Non-pigmented ciliary epithelial cell (primary cell): ENCODE measurements around the gene LSAMP.
A peak's percentile ranks its signal among the peaks of the same experiment; 100 is the strongest.

Experiments used
- DNase-seq: peaks from one replicate; pipeline ENCODE4 v3.0.0-alpha.2; 2010; ENCODE audit warnings: low read depth

LSAMP gene

DNA sequence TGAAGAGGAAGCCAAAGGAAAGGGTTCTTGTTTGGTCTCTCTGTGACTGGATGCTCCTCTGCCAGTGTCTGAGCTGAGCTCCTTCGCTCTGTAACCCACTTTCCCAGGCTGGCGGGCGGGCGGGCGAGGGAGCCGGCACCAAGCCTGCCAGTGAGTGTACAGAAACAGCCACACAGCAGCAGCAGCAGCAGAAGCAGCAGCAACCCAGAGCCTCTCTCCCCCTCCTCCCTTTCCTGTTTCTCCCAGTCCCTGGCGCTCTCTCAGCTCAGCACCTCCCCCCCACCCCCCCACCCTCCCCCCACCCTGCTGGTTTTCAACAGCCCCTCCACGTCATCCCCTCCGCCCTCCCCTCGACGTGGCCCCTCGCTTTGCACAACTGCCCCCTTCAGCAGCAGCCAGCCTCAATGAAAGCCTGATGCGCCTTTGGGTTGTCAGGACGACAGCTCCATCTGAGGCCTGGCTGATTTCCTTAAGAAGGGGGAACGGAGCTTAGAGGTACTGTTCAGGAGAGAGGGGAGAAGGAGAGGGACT is at the start of gene LSAMP:
TSS of gene LSAMP (minus strand) at position 177 of the 531 bp plus-strand sequence.
- no peak for DNase-seq

DNA sequence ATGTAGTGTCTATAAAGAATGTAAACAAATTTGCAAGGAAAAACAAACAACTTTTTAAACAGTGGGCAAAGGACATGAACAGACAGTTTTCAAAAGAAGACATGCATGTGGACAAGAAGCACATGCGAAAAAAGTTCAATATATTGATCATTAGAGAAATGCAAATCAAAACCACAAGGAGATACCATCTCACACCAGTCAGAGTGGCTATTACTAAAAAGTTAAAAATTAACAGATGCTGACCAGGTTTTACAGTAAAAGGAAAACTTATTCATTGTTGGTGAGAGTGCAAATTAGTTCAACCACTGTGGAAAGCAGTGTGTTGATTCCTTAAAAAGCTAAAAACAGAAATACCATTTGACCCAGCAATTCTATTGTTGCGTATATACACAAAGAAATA is 47.1 kb upstream of the LSAMP start:
- no peak for DNase-seq

- DNase-seq: no peak
Observed at GRCh38 chr3:116483135-116483534, 37.8 kb upstream of the LSAMP start.

- DNase-seq: no peak
Observed at GRCh38 chr3:116476691-116477090, 31.4 kb upstream of the LSAMP start.

DNA sequence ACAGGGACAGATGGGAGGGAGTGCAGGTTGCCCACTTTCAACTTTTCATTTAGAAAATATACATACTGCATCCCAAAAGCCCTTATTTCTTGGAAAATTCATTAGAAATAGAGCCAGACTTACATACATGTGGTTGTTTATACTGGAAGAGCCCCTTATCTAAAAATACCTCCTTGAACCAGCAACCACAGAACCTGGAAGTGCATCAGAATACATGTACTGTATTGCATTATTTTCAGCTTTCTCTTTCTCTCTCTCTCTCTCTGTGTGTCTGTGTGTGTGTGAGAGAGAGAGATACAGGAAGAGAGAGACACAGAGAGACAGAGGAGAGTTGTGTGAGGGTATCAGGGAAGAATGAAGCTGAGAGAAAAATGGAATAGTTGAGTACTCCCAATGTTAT is 29.5 kb upstream of the LSAMP start:
- DNase-seq: no peak

DNA sequence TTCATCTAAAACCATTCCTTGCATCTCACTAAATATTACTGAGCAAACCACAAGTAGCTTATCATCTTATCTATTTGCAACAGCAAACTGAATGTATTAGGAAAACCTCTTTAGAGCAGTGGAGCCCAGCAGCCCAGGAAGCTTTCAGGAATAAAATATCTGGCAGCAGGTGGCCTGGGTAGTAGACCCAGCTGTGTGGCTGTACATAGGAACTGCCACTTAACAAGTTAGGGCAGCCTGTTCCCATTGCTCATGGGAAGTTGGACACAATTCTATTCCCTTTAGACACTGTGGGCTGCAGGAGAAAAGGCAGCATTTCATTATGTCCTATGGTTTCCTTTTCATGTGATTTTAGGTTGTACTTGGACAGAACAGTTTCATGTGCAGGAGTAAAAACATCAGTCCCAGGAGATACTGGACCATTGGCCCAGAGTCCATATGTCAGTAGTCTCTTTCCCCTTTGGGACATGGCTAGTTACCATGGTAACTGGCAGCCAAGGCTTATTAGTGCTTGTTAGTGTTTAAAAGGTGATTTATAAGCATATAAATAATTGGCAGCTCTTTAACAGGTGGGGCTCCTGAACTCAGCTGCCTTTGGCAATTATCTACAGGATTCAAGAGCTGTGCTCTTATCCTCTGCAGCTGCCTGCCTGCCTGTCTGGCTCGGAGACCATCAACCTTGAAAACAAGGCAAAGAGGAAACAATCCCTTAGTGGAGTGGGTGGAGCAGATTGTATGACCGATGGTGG is 28.9 kb upstream of the LSAMP start:
- no peak for DNase-seq

GRCh38 chr3:116473602-116474001 is 28.3 kb upstream of the LSAMP start:
- DNase-seq: peak; percentile 14

GRCh38 chr3:116470605-116471197 is 25.4 kb upstream of the LSAMP start:
- DNase-seq: no peak

- no peak for DNase-seq
Observed at GRCh38 chr3:116469546-116469945, 24.3 kb upstream of the LSAMP start.

DNA sequence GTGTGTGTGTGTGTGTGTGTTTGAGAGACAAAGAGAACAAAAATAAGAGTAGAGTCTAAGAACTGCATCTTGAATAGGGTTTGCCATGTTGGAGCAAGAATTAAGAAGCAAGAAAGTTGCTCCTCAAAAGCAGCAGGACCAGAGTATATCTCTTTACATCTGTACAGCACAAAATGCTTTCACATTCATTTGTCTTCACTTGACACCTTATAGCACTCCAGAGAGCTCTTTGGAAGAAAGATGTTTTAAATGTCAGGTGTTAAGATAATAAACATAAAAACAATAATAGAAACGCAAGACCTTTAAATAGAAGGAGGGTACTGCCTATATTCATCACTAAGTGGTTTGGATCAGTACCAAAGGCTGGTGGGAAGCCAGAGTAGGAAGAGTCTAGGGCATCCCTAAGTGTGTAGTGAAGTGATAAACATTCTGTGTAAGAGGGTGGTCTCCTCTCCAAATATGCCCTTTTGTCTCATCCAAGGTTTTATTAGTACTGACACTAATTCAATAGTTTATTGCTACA is 19.1 kb upstream of the LSAMP start:
- no peak for DNase-seq

- no peak for DNase-seq
Observed at GRCh38 chr3:116453666-116454346, 8.5 kb upstream of the LSAMP start.

GRCh38 chr3:116449546-116450350 is 4.5 kb upstream of the LSAMP start:
- DNase-seq: no peak

DNA sequence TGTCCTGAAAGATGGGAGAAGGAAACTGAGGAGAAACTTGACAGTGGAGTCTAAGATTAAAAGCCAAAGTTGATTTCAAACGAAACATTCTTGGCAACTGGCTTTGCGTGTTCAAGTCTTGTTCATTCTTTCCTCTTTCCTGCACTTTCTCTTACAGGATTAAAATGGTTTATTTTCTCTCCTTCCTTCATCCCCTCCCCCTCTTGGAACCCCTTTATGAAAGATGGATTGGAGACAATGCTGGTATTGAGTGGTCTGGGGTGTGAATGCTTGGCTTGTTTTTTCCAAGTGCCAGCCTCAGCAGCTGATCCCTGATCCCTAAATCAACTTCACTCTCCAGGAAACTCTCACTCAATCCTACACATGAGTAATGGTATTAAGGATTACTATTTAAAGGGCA is 703 bp upstream of the LSAMP start:
- DNase-seq: no peak

DNA sequence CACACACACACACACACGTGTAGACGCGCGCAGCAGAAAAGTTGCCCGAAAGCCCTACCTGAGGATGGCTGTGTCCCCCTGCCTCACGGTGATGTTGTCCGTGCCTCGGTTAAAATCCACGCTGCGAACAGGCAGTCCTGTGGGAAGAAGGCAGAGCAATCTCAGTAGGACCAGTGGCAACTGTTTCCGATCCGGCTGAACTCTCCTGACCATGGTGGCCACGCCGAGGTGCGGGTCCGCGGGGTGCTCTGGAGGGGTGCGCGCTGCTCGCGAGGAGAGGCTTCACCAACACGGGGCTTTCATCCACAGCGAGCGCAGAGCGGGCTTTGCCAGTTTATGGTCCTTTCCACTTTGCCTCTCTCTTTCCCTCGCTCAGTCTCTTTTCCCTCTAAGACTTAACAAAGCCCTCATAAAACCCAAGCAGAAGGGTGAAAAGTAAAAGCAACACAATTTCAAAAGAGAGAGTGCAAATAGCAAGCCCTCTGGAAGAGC is 422 bp downstream of the LSAMP start:
- DNase-seq: no peak

DNA sequence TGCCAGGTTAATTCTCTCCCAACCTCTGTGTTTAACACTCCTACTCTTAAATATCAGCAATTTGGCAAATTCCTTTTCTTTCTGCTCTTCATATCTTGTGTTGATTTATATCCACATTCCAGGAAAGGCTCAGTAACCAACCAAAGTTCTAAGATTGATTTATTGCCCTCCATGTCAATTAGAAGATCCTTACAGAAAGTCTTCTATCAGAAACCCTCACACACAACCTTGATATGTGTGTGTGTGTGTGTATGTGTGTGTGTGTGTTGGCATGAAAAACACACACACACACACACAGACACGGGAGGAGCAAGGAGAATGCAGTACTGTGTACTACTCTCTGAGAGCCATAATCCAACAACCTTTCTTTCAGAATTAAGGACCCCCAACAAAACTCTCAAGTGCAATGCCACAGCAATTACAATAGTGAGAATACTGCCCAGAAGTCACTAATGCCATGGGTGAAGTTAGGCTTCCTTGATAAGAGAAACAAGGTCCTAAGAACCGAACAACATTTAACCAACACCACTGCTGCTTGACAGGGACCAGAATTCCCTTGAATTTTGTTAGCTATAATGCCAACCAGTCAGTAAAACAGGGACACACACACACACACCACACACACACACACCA is 1.1 kb downstream of the LSAMP start:
- no peak for DNase-seq

DNA sequence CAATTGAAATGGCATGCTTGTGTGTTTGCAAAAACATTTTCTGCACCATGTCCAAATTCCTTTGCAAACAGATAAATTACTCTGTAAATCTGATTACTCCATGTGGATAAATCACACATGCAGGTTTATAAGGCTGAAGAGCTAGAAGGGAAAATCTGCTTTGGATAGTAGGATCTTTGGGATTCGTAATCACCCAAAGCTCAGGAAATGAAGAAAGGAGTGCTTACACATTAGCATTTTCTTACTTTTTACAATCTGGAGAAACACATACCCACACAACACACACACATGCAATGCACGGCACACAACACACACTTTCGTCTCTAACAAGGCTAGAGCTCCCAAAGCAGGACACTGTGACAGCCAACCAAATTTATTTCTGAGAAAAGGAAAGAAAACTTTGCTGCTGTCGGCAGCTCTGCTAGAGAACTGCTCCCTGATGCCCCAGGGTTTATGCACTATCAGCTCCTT is 2.1 kb downstream of the LSAMP start:
- DNase-seq: no peak

GRCh38 chr3:116442331-116443021 is 2.8 kb downstream of the LSAMP start:
- no peak for DNase-seq

DNA sequence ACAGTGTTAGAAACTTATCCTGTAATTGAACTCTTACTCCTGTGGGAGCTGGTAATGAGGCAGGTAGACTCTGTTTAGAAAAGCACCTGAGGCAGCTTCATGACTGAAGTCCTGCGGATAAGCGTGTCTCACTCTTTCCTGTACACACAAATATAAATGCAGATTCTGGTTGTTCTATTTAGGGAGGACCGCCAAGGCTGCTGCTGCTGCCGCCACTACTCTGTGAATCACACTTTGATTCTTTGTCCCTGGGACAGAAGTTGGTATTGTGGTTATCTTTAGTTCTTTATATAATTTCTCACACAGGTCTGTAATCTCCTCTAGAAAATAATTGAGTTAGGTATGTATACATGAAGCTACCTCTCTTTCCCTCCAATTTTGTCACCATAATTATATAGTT is 3.6 kb downstream of the LSAMP start:
- DNase-seq: no peak

GRCh38 chr3:116440196-116440595 is 5.1 kb downstream of the LSAMP start:
- peak; percentile 68 for DNase-seq

DNA sequence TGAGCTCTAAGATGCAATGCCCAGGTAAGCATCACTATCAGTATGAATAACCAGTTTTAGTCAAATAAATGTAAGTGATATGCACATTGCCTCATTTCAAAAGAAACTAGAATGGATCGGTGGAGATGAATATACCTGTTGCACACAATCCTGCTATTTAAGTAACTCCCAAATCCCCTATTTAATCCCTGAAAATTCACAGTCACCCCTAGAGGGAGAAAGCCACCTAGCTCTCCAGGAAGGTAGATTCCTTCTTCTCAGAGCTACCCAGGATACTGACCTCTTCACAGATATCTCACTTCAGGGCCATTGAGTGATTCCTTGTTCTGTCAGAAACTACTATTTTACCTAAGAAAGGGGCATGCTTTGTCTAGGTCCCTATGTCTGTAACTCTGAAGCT is 11.7 kb downstream of the LSAMP start:
- DNase-seq: no peak

GRCh38 chr3:116432795-116433194 is 12.5 kb downstream of the LSAMP start:
- no peak for DNase-seq
